ENCODE measurements around the gene DMD.

DMD gene

DNA sequence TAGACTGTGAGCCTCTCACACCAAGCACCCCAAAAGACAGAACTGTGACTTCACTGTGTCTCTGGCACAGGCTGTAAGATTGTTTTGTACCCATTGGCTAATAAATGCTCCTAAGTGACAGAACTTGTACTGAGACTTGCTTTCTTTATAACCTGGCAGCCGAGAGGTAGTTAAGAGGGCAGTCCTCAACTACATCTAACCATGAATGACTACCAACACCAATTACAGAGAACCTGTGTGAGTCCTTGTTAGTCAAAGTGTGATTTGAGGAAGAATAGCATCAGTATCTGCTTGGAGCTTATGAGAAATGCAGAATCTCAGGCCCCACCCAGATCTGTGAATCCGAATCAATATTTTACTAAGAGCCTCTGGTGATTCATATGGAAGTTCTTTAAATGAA is 1985.5 kb downstream of the DMD start:
- DNase-seq (ENCODE audit: low read depth) = no peak

DNA sequence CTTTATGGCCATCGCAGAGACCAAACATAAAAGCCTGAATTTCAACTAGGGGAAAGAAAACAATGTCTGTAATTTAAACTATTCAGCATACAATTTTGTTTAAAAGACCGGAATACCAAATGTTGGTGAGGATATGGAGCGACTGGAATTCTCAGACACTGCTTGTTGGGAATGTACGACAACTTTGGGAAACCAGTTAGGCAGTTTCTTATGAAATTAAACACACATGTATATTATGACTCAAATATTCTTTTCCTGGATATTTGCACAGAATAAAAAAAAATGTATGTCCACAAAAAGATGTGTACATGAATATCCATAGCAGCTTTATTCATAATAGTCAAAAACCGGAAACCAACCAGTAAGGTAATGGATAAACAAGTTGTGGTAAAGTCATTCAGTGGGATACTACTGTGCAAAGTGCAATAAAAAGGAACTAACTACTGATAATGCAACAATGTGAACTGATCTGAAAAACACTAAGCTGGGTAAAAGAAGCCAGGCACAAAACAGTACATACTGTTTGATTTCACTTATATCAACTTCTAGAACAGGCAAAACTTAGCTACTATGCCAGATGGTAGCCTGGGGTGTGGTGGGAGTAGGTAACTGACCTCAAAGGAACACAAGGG is 1986.9 kb downstream of the DMD start:
- no peak for DNase-seq (ENCODE audit: low read depth)

DNA sequence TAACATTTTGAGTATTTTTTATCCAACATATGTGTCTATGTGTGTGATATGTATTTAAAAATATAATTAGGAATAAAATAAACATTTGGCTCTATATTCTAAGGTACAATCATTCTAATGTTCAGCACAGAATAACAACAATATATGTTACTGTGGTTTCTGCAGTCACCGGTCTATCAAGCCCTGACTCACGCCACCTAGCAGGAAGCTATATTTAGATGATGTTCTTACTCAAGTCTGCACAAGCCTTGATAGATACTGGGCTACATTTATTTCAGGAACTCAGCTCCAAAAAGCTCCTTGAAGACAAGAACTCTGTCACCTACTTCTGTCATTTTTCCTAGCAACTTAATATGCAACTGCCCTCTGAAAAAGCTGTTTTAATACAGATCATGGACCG is 1987.5 kb downstream of the DMD start:
- no peak for DNase-seq (ENCODE audit: low read depth)

DNA sequence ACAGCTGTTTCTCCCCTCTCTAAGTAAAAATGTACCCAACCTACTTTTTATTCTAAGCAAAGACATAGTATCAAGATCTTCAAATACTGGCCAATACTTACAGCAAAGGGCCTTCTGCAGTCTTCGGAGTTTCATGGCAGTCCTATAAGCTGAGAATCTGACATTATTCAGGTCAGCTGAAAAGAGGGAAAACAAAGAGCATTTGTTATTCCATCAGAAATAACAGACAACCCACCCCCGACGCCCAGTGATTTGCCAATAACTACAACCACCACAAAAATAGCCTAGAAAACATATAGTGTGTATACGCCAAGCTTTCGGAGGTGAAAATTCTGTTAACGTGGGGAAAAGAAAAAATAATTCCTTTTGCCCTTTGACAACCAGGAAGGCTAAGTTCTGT is 1988.4 kb downstream of the DMD start:
- DNase-seq (ENCODE audit: low read depth) = no peak

DNA sequence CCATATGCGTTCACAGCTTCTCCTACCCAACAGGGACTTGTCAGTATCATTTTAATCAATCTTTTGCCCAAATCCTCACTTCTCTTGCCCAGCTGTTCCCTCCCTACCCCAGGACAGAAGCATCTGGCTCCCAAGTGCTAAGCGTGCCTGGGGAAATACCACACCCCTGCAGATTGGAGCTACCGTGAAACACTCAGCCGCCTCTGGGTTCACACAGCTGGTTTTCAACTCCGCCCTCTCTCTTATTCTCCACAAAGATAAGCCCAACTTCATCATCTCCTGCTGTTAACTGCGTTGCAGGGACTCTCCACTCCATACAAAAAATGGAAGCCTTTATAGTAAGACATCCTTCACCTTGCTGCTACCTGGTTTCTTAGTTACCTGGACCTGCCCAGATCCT is 1992.2 kb downstream of the DMD start:
- no peak for DNase-seq (ENCODE audit: low read depth)

DNA sequence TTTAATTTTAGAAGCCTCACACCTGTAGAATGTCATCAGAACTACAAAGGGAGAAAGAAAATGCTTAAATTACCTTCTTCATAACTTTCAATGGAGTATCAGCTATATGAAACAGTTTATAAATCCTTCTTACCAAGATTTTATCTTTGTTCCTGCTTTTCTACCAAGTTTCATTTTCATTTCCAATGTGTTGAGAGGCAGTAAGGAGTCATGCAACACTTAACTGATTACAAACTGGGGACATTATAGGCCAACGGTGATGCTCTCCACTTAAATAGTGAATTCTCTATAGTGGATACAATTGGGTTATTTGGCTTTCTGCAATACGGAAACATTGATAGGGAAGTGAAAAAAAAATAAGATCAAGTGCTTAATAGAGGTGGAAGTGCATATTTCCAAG is 1994.3 kb downstream of the DMD start:
- no peak for DNase-seq (ENCODE audit: low read depth)

DNA sequence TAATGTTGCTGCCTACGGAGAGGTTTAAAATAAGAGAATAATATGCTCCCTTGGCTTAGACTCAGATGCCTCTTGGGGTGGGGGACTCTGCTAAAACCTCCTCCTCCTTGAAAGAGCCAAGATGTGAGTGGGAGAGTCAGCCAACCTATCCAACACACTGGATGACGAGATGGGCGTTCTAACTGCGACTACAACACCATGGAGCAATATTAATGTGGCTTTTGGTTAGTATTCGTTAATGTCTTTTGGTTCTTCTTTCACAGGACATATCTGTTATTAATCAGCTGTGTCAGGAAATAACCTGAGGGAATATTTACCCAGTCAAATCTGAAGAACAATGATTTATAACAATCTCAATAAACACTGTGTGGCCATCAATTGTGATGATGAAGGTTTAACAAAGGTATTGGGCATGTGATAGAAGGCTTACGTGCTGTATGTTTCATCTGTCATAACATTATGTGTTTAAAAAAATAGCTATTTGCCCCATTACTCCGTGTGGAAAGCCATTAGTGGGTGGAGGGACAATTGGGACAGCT is 1996.0 kb downstream of the DMD start:
- no peak for DNase-seq (ENCODE audit: low read depth)

DNA sequence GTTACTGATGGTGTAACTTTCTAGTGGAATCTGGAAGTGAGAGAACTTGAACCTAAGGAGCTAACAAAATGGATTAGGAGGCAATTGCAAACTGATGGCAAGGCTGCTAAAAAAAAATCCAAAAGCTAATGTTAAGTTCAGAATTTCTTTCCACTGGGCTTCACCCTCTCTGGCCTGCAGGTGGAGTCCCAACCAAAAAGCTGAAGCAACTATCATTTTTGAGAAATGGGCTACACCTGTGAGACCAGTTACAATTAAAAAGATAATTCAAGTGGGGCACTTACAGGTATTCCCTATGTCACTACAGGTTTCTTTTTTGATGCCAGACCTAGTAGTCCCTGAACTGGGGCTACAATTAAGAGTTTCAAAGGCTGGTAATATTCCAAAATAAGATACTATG is 1997.4 kb downstream of the DMD start:
- DNase-seq (ENCODE audit: low read depth) = no peak

DNA sequence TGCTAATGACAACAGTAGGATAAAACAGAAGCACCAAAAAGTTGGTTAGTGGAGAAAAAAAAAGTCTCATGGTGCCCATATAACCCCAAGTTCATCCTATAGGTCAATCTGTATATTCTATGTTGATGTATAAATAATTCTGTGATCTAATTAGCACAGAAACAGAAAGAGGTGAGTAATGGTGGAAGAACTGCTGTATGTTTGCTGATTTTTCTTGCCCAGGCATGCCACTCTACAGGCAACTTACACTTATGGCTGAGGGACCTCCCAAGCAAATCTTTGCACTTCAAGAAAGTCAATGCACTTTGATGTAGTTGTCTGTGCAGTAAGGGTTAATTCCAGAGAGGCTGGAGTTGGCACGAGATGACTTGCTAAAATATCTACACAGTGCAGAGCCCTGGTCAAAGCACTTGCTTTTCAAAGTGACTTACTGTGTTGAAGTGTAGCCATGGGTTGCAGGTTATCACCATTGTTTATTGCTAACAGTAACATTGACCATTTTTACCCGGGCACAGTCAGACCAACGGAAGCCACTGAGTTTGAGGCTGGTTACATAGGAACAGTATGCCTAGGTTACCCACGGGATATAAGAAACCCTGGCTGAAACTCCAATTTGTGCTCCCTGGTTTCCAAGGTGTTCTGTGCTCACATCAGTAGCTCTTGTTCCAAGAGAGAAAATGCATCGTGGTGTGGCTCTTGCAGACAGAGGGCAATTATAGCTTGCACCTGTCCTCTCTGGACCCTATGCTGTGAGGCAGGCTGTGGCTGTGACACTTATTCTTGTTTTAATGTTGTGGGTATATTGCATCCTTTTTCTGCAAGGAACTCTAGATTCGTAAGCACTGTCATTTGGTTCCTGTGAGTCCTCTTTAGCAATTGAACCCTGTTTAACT is 1998.2 kb downstream of the DMD start:
- no peak for DNase-seq (ENCODE audit: low read depth)

DNA sequence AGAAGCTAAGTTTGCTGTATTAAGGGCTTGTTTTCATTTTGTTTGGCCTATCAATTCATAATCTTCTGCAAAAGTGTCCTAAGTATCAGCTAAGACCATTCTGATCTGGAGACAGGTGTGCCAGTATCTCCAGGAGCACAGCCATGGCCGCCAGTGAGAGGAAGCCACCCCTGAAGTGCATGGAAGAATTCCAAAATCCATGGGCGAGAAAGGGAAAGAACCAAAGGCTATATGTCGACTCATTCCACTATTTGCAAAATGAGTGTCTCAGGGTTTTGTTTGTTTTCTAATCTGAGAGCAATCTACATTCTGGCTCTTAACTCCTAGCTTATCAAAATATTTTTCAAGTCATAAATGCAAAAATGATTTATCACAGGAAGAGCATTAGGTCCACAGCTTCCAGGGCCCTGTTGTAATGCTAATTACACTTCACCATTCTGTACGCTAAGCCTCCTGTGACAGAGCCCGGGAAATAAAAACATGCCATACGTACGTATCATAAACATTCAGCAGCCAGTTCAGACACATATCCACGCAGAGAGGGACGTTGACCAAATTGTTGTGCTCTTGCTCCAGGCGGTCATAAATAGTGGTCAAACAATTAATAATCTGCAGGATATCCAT is 2002.2 kb downstream of the DMD start:
- no peak for DNase-seq (ENCODE audit: low read depth)

DNA sequence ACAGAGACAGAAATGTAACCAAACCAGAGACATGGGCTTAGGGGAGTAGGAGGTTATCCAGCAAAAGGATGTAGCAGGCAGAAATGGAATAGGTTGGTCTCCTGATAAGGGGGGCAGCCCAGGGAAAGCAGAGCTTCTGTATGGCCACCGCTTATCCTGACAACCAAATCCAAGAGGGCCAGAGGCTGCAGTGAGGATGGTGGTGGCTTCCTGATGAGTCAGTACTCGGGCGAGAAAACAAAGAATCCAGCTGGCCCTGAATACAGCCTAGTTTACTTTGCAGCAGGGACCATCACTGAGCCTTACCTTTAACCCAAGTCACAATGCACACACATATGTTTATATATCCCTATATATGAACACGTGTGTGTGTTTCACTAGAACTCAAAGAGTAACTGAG is 2009.8 kb downstream of the DMD start:
- no peak for DNase-seq (ENCODE audit: low read depth)

DNA sequence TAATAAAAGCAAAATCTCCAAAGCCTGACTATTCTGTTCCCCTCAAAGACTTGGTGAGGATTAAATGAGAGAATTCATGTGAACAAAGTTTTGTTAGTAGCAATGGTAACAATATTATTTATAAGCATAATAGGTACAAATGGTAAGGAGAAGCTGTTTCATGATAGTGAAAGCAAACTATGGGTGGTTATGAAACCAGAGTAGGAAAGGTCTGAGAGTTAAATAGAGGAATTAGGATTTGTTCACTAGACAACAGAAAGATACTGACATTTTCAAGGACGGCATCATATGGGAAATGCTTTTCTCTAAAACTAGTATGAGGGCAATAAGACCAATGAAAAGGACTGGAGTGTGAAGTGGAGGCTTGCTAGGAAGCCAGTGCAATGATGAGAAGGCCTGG is 2010.9 kb downstream of the DMD start:
- no peak for DNase-seq (ENCODE audit: low read depth)

DNA sequence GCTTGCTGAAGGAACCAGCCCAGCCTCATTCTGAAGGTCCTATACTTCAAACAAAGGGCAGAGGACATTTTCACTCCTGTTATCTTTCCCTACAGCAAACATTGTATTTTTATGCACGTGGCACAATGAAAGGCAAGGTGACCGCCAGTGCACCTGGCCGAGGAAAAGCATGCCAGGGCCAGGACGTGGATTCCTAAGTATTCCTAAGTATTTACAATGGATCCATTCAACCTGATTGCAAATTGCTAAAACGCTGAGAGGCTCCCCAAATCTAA is 2011.6 kb downstream of the DMD start:
- DNase-seq (ENCODE audit: low read depth) = no peak

DNA sequence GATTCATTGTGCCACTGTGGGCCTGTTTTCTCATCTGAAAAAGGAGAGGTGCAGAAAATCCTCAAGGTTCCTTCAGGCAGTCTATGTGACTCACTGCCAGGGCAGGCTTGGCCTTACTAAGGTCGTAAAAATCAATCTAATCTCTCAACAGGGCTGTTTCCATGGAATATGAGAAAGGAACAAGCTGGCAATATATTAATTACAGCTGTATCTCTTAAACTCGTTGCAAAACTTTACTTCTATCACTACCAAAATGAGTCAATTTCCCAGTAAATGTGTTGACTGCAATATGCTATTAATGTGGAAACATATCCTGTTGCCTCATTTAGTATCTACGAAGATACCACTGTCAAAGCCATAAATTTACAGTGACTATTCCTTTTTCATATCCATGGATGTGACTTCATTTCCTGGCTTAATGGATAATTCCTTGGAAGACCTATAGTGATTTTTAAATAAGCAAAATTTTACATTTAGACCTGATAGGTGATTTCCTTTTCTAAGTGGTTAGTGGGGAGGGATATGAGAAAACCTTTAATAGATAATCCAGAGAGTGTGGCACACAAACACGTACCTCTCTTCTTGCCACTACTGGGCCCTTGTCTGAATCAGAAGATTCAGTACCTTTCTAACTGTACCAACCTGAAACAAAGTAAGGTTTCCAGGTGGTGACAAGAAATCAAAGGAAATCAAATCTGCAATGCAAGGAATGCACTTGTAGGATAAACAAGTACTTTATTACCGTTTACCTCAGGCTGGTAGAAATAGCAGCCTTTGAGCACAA is 2012.1 kb downstream of the DMD start:
- DNase-seq (ENCODE audit: low read depth) = no peak

DNA sequence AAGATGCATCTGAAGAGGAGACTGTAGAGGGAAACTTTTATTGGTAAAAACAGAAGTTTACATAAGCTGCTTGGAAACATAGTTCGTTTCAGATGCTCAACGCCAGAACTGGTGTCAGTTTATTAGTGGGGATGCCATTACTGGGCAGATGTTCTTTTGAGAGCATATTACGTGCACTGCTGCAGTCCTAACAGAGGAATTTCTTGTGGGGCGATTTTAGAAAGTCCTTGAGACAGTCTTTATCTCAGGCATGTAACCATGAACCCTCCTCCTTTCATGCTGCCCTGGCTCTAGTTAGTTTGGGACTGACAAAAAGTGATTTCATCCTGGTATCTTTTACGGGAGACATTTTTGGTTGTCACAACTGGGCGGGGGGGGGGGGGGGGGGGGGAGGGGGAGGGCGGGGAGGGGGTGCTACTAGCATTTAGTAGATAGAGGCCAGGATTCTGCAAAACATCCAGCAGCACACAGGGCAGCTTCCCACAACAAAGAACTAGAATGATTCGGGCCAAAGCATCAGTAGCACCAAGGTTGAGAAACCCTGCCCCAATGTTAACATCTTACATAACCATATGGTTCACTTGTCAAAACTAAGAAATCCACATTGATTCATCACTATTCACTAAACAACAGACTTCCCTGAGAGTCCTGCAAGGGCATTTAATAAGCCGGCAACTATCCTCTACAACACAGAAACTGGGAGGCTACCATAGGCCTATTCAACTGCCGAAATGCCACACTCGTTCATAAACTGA is 2021.0 kb downstream of the DMD start:
- DNase-seq (ENCODE audit: low read depth) = no peak

DNA sequence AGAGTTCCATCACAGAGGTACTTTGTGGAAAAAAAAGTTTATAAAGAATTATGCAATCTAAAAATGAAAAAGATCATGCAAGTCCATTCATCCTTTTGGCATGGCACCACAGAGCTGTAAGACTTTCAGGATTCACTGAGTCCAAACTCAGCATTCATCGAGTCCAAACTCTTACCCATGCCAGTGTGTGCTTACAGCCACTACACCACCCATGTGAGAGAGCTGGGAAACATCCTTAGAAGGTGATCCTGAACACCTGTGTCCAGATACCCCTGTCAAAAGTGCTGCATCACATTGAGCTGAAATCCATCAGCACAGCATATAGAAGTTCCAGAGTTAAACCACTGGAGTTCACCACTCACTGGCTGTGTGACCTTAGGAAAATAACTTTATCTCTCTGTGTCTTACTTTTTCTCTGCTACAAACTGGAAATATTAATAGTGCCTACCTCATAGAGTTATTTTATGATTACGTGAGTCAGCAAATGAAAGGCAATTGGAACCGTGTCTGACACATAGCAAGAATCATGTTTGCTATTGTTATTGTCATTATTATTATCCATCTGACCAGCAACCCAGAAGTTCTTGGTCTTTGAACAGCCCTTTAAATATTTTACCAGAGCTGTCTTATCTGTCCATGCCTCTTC is 2024.5 kb downstream of the DMD start:
- no peak for DNase-seq (ENCODE audit: low read depth)

DNA sequence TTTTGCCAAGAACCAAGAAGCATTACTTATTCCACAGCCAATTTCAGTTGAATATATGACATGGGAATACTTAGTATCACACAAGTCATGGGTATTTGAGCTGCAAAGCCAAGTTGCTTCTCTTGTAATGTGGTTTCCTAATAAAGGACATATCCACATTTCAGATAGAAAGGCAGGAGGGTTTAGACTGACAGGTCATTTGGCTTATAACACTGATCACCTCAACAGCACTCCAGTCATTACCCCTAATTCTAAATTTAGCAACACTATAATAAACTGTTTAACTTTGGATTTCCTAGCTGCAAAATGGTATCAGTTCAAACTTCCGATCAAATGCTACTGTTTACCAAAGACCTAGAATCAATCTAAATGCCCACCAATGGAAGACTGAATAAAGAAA is 2025.5 kb downstream of the DMD start:
- DNase-seq (ENCODE audit: low read depth) = no peak

DNA sequence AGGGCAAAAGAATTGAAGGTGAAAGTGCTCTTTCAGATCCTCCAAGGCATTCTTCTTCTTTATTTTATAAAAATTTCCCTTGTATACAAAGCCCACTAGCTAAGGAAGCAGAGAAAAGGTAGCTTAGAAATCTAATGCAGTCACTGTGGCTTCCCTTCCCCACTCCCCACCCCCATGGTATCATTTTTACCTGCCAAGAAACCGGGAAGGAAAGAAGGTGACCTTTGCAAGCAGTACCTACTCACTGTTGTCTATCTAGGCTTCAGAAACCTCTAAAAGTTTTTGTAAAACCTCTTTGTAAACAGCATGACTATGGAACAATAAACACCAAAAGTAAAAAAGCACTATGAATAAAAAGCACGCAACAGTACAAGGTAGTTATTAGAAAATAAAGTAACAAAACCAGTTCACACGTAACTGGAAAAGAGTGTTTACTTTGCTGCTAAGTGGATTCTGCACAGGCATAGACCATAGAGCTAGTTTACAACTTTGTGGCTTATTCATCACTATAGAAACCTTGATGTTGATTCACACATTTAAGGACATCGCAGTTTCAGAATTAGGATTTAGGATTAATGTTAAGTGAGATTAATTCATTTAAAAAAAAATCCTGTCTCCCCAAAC is 2029.9 kb downstream of the DMD start:
- no peak for DNase-seq (ENCODE audit: low read depth)

DNA sequence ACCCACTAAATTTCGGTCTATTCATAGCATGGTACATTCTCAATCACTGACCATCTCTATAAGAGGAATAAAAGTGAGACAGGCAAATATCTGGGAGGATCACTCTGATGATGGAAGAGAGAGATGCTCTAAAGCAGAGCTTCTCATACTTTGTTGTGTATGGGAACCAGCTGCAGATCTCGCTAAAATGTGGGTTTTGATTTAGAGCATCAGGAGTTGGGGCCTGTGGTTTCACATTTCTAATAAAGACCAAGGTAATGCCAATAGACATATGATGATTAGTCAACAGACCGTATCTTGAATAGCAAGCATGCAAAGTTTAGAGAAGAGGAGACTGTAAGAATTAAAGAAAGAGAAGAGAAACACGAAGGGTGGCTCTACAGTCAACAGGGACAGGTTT is 2032.1 kb downstream of the DMD start:
- DNase-seq (ENCODE audit: low read depth) = no peak

DNA sequence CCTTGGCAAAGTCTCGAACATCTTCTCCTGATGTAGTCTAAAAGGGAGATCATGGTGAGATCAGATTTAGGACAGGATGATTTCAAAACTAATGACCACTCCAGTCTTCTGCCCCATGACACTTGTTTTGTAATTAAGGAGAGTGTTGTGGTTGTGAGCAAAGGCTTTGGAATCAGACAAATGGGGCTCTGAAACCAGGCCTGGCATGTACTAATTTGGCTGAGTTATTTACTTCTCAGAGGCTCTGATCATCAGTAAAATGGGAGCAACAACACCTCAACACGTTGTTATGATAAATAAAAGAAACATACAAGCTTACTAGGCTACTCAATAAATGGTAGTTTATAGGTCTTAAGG is 2032.6 kb downstream of the DMD start:
- no peak for DNase-seq (ENCODE audit: low read depth)
